HG02981 (cell line): ENCODE measurements around the gene ATAT1.

Source experiments
- ATAC-seq: cut with Tn5 transposase; IDR thresholded peaks from one replicate; pipeline ENCODE4 v1.9.1; 2021; ENCODE audit warnings: mild to moderate bottlenecking, moderate library complexity; ENCODE audit not compliant: unreplicated experiment

Gene ATAT1

GRCh38 chr6:30612687-30613248 is 13.9 kb upstream of the ATAT1 start:
- no peak for ATAC-seq

GRCh38 chr6:30613251-30614043 is 13.2 kb upstream of the ATAT1 start:
- no peak for ATAC-seq

GRCh38 chr6:30614044-30614842 is 12.4 kb upstream of the ATAT1 start:
- ATAC-seq: no peak

- peak; percentile 39 for ATAC-seq
Observed at GRCh38 chr6:30614843-30615218, 11.8 kb upstream of the ATAT1 start.

DNA sequence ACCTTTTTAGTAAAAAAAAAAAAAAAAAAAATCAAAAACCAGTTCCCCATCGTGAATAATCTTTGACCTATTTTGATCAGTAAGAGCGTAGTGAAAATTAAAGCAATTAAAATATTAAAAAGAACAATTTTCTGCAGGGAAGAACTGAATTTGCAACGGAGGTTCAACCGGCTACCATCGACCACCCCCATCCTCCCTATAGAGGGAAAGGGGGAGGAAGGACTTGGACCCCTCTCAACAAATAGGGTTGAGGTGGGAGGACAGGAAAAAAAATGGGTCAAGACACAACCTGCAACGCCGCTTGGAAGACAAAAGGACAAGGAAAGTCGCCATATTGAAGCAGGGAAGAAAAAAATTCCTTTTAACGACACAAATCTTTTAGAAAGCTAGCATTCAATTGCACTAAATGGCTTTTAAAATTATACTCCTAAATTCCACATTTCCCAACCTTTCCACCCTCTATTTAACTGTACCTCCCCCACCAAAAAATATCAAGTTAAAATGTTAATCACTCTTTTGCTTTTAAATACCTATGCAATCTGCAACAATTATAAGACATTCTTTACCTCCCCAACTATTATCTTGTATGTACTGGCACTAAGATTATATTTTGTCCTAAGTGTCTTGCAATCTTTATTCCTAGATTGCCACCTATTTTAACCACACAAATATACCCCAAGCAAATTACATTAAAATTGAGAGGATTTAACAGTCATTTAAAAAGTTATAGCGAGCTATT is 11.3 kb upstream of the ATAT1 start:
- no peak for ATAC-seq

DNA sequence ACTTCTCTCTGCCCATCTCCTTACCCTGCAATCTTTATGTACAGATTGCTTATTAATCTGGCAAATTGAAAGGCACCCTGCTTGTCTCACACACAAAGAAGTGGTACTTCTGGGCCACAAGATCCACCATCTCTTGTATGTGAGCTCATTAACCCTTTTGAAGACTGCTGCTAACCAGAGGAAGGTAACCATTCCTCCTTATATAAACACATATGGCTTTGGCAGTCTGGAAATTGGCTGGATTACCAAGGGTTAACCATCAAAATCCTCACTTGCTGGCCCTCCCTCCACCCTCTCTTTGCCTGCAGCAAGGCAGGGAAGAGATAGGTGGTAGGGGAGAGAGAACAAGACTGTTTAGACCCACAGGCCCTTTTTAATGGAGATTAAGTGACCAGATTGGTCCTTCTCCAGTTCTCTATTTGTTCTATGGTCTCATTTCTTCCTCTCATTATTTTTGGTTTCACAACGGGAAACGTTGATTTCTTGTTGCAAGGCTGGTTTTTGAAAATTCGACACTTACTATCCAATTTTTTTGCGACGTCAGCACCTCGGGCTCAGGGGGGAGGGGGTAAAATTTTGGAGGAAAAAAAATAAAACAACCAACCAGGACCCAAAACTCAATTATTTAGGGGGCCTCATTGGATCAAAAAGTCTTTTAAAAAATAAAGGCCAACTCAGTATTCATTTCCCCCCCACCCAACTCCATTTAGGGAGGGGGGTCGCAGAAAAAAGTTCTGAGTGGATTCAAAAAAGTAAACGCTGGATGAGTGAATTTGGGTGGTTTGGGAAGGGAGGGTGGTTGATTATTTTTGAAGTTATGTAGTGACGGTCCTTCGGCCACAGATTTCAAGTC is 10.5 kb upstream of the ATAT1 start:
- ATAC-seq: no peak

DNA sequence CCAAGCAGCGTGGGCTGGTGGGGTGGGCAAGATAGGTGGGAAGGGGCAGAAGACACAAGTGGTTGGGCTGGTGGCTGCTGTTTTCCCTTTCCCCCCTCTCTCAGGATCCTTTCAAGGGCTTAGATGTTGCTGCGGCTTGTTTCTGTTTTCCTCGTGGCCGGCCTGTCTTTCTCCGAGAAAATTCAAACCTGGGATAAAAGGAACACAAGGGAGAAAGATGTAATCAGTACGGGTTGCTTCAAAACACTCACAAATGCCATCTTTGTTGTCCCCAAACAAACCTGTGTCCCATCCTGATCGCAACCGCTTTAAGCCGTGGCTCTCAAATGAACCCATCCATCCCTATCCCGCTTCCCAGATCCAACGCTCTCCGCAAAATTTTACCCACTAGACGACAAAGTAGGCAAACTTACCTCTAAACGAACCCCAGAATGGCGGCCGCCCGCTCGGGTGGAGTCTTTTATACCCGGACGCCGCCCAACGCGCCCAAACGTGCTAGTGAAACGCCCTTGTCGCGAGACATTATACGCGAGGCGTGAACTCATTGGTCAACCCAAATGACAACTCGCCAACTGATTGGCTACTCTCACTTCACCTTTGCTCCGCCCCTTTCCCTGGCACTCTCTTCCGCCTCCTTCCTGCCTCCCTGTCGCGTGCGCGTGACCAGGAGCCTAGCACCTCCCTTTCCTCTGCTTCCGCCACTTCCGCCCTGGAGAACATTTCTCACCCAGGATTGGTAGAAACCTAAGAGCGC is 9.7 kb upstream of the ATAT1 start, which contains the start of gene PPP1R10:
Gene PPP1R10 (minus strand): TSS at position 433 of the 754 bp plus-strand sequence. CDS start 7,299 bp downstream, outside the sequence.
- ATAC-seq: peak; percentile 79

DNA sequence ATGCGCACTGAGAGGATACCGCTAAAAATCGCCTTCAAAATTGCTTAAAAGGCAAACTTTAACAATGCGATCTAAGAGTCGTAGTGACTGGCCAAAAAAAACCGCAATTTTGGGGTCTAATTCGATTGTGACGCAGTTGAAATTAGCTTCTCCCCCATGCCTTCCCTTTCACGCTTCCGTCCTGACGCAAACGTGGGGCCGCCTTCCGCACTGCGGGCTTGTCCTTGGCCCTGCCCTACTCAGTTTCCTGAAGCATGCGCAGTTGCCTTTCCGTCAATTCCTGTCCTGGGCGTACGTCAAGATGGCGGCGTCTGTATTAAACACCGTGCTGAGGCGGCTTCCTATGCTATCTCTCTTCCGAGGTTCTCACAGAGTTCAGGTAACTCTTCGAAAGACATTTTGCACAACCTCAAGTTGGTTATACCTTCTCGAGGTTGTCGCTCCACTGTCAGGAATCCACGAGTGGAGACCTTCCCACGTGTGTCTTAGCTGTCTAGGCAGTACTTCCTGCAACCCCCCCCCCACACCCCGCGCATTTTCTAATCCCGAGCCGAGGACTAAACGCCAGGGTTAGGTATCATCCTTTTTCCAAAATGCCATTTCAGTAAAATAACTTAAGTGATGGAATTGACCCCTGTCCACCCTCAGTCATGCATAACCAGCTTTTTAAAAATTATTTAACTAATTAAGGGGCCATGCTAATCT is 9.0 kb upstream of the ATAT1 start, which contains the start of gene MRPS18B:
Gene MRPS18B (plus strand): TSS at position 276 of the 705 bp plus-strand sequence. CDS start 26 bp downstream, at position 302.
- ATAC-seq: peak; percentile 79

GRCh38 chr6:30618270-30618797 is 8.3 kb upstream of the ATAT1 start:
- ATAC-seq: no peak

DNA sequence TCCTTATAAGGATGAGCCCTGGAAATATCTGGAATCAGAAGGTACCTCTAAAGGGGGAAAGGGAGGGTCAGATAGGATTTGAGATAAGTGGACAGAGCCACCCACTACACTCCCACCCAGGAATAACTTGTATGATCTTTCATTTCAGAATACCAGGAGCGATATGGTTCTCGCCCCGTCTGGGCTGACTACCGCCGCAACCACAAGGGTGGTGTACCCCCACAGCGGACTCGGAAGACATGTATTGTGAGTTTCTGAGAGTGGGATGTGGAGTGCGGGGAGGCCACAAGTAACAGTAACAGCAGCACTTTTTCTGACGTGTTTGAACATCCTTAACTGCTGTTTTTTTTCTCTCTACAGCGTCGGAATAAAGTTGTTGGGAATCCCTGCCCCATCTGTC is 7.1 kb upstream of the ATAT1 start:
- ATAC-seq: no peak

DNA sequence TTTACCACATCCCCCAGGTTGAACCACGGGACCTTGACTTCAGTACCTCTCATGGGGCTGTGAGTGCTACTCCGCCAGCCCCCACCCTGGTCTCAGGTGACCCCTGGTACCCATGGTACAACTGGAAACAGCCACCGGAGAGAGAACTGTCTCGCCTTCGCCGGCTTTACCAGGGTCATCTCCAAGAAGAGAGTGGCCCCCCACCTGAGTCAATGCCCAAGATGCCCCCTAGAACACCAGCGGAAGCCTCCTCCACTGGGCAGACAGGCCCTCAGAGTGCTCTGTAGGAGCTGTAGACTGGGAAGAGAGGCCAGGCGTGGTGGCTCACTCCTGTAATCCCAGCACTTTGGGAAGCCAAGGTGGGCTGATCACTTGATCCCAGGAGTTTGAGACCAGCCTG is 1.2 kb upstream of the ATAT1 start:
- no peak for ATAC-seq

GRCh38 chr6:30635834-30636233 is 9.2 kb downstream of the ATAT1 start:
- no peak for ATAC-seq

GRCh38 chr6:30640481-30640880 is 13.8 kb downstream of the ATAT1 start:
- ATAC-seq: no peak

- ATAC-seq: no peak
Observed at GRCh38 chr6:30641048-30641447, 14.4 kb downstream of the ATAT1 start.

GRCh38 chr6:30643656-30644055 is 17.0 kb downstream of the ATAT1 start:
- no peak for ATAC-seq

GRCh38 chr6:30644769-30645168 is 18.1 kb downstream of the ATAT1 start:
- ATAC-seq: no peak

- ATAC-seq: no peak
Observed at GRCh38 chr6:30645989-30646388, 19.3 kb downstream of the ATAT1 start.

- ATAC-seq: peak; percentile 57
Observed at GRCh38 chr6:30646450-30647241, 20.0 kb downstream of the ATAT1 start, which contains the start of gene C6orf136. Gene C6orf136 (plus strand): TSS chr6:30647133. CDS start chr6:30647232, 99 bp downstream.
